ENCODE measurements around the gene IGSF21. TPM values are rescaled to one million over a fixed set of nuclear protein-coding genes. Genes with fewer than 3 reads are reported as not detected.

Gene IGSF21
- total RNA-seq, 2 experiments from 2014 or later: not detected

DNA sequence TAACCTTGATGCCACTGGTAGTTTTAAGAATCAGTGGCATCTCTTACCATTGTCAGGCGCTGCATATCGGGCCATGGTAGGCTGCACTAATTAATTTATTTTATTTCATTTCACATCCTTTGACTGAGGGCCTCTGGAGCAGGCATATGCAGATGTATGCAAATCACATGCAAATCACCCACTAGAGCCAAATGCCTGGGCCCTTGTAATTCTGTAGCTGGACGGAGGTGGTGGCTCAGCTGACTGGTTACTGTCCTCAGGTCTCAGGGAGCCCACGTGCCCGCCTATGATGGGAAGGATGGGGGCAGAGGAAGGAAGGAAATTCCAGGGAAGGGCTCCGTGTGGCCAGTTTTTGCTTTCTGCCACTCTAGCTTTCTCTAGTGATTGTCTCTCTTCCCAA is 122.7 kb downstream of the IGSF21 start:
- Histone ChIP-seq H3K27me3 (ENCODE audit: control insufficient read depth in 1 of 2, insufficient read depth in 2 of 2, low read length in 2 of 2) (peaks cover 0 to 3% of the 10 kb centered on the region in 2 experiments), H3K36me3 (ENCODE audit: insufficient read depth, low read length) (no peaks in the 10 kb centered on the region), H3K9me3 (ENCODE audit: control insufficient read depth in 1 of 2, insufficient read depth in 1 of 2, low read length in 2 of 2) (peaks cover 18 to 25% of the 10 kb centered on the region in 2 experiments), H3K4me3 (ENCODE audit: low read length) (no peak overlapping the region), H3K27ac (ENCODE audit: low read depth in 1 of 2, low read length in 2 of 2) (no peak overlapping the region), H3K4me1 (ENCODE audit: insufficient read depth, low read length) (no peaks in the 10 kb centered on the region)
- ChIA-PET CTCF (no interaction called here), POLR2A (no interaction called here)
- DNase-seq (no peak), ATAC-seq (ENCODE audit: poor library complexity) (no peak)
- Mint-ChIP-seq H3K27me3 (peaks cover 53% of the 10 kb centered on the region), H3K9me3 (peaks cover 11% of the 10 kb centered on the region), H3K27ac (no peak overlapping the region), H3K36me3 (ENCODE audit: low read depth) (no peaks in the 10 kb centered on the region), H3K4me1 (ENCODE audit: low read depth) (no peaks in the 10 kb centered on the region), H3K4me3 (no peak overlapping the region)
- TF ChIP-seq, protein P1, sequence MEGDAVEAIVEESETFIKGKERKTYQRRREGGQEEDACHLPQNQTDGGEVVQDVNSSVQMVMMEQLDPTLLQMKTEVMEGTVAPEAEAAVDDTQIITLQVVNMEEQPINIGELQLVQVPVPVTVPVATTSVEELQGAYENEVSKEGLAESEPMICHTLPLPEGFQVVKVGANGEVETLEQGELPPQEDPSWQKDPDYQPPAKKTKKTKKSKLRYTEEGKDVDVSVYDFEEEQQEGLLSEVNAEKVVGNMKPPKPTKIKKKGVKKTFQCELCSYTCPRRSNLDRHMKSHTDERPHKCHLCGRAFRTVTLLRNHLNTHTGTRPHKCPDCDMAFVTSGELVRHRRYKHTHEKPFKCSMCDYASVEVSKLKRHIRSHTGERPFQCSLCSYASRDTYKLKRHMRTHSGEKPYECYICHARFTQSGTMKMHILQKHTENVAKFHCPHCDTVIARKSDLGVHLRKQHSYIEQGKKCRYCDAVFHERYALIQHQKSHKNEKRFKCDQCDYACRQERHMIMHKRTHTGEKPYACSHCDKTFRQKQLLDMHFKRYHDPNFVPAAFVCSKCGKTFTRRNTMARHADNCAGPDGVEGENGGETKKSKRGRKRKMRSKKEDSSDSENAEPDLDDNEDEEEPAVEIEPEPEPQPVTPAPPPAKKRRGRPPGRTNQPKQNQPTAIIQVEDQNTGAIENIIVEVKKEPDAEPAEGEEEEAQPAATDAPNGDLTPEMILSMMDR (IDR thresholded peaks at IDR 0.05): no peak
- intact Hi-C loops (cut with DNase I, micrococcal nuclease): no loop called here

DNA sequence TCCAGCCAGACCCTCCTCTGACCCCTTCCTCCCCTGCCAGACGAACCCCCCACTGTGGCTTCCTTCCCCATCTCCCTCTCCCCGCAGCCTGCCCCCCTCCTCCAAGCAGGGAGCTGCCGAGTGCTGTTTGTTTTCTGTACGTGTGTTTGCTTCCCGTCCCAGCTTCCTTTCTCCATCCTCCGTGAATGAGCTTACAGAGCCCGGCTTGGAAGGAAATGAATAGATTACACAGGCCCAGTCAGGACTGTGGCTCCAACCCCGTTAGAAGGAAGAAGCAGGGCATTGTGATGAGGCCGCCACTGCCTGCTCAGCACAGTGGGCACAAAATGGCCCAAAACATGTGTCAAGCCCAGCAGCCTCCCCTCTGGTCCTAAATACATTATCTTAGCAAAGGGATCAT is 123.2 kb downstream of the IGSF21 start:
- H3K4me1 ChIP-seq (ENCODE audit: insufficient read depth, low read length): no peaks in the 10 kb centered on the region
- TF ChIP-seq, protein P1 (IDR thresholded peaks at IDR 0.05): no peak
- Mint-ChIP-seq H3K4me3 (no peak overlapping the region), H3K27me3 (peaks cover 58% of the 10 kb centered on the region), H3K36me3 (ENCODE audit: low read depth) (no peaks in the 10 kb centered on the region), H3K27ac (no peak overlapping the region), H3K4me1 (ENCODE audit: low read depth) (no peaks in the 10 kb centered on the region), H3K9me3 (peaks cover 11% of the 10 kb centered on the region)
- ChIA-PET POLR2A (no interaction called here), CTCF (no interaction called here)
- intact Hi-C loops (cut with DNase I, micrococcal nuclease): no loop called here
- H3K4me3 ChIP-seq (ENCODE audit: low read length): no peak overlapping the region
- peaks cover 0 to 4% of the 10 kb centered on the region in 2 experiments for H3K27me3 ChIP-seq (ENCODE audit: control insufficient read depth in 1 of 2, insufficient read depth in 2 of 2, low read length in 2 of 2)
- no peak for ATAC-seq (ENCODE audit: poor library complexity)
- no peaks in the 10 kb centered on the region for H3K36me3 ChIP-seq (ENCODE audit: insufficient read depth, low read length)
- no peak overlapping the region for H3K27ac ChIP-seq (ENCODE audit: low read depth in 1 of 2, low read length in 2 of 2)
- no peak for DNase-seq
- H3K9me3 ChIP-seq (ENCODE audit: control insufficient read depth in 1 of 2, insufficient read depth in 1 of 2, low read length in 2 of 2): peaks cover 18 to 25% of the 10 kb centered on the region in 2 experiments

DNA sequence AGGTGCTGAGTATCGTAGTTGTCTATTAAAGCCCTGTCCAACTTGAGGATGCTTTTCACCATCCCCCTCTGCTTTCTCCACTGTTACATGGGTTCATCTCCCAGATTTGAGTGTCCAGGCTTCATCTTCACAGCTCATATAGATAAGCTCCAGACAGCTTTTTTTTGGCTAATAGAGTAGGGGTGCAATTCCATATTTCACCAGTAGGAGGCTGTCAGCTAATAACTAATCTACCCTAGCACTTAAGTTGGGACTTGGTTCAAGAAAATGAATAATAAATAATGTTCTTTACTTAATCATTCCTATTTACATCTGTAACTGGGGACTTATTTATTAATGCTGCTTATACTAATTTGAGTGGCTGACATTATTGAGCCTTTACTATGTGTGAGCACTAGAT is 124.5 kb downstream of the IGSF21 start:
- peaks cover 67% of the 10 kb centered on the region for H3K27me3 Mint-ChIP-seq
- CTCF ChIA-PET: interaction anchor here (0.6 kb wide), 1 partner anchor 21 kb away, joined by 3 read pairs; no protein-coding TSS in a partner anchor

More for the DNA sequence above, 124.5 kb downstream of the IGSF21 start:
- H3K4me3 ChIP-seq (ENCODE audit: low read length): no peak overlapping the region
- no peaks in the 10 kb centered on the region for H3K36me3 ChIP-seq (ENCODE audit: insufficient read depth, low read length)
- TF ChIP-seq, protein P1 (IDR thresholded peaks at IDR 0.05): peak; percentile 19
- Mint-ChIP-seq H3K4me1 (ENCODE audit: low read depth) (no peaks in the 10 kb centered on the region), H3K27ac (no peak overlapping the region), H3K9me3 (peaks cover 17% of the 10 kb centered on the region), H3K36me3 (ENCODE audit: low read depth) (no peaks in the 10 kb centered on the region), H3K4me3 (no peak overlapping the region)
- H3K4me1 ChIP-seq (ENCODE audit: insufficient read depth, low read length): no peaks in the 10 kb centered on the region
- POLR2A ChIA-PET: no interaction called here
- DNase-seq: no peak
- peaks cover 0 to 4% of the 10 kb centered on the region in 2 experiments for H3K27me3 ChIP-seq (ENCODE audit: control insufficient read depth in 1 of 2, insufficient read depth in 2 of 2, low read length in 2 of 2)
- no peak overlapping the region for H3K27ac ChIP-seq (ENCODE audit: low read depth in 1 of 2, low read length in 2 of 2)
- peaks cover 18 to 25% of the 10 kb centered on the region in 2 experiments for H3K9me3 ChIP-seq (ENCODE audit: control insufficient read depth in 1 of 2, insufficient read depth in 1 of 2, low read length in 2 of 2)
- no peak for ATAC-seq (ENCODE audit: poor library complexity)
- intact Hi-C loops (cut with DNase I, micrococcal nuclease): no loop called here

All from CD4-positive, alpha-beta T cell (primary cell).